GM18499 (cell line): ENCODE results near the gene CFL2.
"Not testable (repeated sequence)": the region's sequence is repeated elsewhere in the genome, so short reads cannot be mapped to it uniquely, and the experiment has no call there.

Source experiments
- ATAC-seq: cut with Tn5 transposase; IDR thresholded peaks from one replicate; pipeline ENCODE4 v1.9.1; 2021; ENCODE audit warnings: moderate number of reproducible peaks; ENCODE audit not compliant: insufficient read depth, unreplicated experiment

The CFL2 gene

GRCh38 chr14:34714320-34715126 lies at the start of gene CFL2:
CFL2 (minus strand) TSS chr14:34714593; CDS start chr14:34714540, 53 bp downstream.
- peak; percentile 38 for ATAC-seq

GRCh38 chr14:34755215-34755614 lies 40.8 kb upstream of the CFL2 start:
- ATAC-seq = no peak

- no peak for ATAC-seq
Measured at GRCh38 chr14:34754687-34755086, 40.3 kb upstream of the CFL2 start.

- ATAC-seq = no peak
Measured at GRCh38 chr14:34750670-34751069, 36.3 kb upstream of the CFL2 start.

GRCh38 chr14:34750233-34750632 lies 35.8 kb upstream of the CFL2 start:
- ATAC-seq = no peak

GRCh38 chr14:34749408-34749807 lies 35.0 kb upstream of the CFL2 start:
- ATAC-seq = no peak

- no peak for ATAC-seq
Measured at GRCh38 chr14:34742270-34743115, 28.1 kb upstream of the CFL2 start.

GRCh38 chr14:34741840-34742239 lies 27.4 kb upstream of the CFL2 start:
- ATAC-seq = no peak

- ATAC-seq = not testable (repeated sequence)
Measured at GRCh38 chr14:34740139-34740538, 25.7 kb upstream of the CFL2 start.

- ATAC-seq = not testable (repeated sequence)
Measured at GRCh38 chr14:34737079-34737478, 22.7 kb upstream of the CFL2 start.

- ATAC-seq = no peak
Measured at GRCh38 chr14:34733245-34733644, 18.9 kb upstream of the CFL2 start.

GRCh38 chr14:34732802-34733201 lies 18.4 kb upstream of the CFL2 start:
- ATAC-seq = no peak

GRCh38 chr14:34723867-34724266 lies 9.5 kb upstream of the CFL2 start:
- no peak for ATAC-seq

- ATAC-seq = no peak
Measured at GRCh38 chr14:34722723-34723545, 8.5 kb upstream of the CFL2 start.

GRCh38 chr14:34721129-34721528 lies 6.7 kb upstream of the CFL2 start:
- ATAC-seq = no peak

- ATAC-seq = no peak
Measured at GRCh38 chr14:34718750-34719304, 4.4 kb upstream of the CFL2 start.

- ATAC-seq = no peak
Measured at GRCh38 chr14:34715127-34715863, 902 bp upstream of the CFL2 start.

- no peak for ATAC-seq
Measured at GRCh38 chr14:34713681-34714319, 593 bp downstream of the CFL2 start.

GRCh38 chr14:34713122-34713680 lies 1.2 kb downstream of the CFL2 start:
- no peak for ATAC-seq
